ENCODE data around the gene GPR18. TPM values are rescaled to one million over a fixed set of nuclear protein-coding genes. Genes with fewer than 3 reads are reported as not detected.
"Not testable (repeated sequence)": the region's sequence is repeated elsewhere in the genome, so short reads cannot be mapped to it uniquely, and the experiment has no call there.

The GPR18 gene
- total RNA-seq, 4 donors from 2014 or later = not detected

DNA sequence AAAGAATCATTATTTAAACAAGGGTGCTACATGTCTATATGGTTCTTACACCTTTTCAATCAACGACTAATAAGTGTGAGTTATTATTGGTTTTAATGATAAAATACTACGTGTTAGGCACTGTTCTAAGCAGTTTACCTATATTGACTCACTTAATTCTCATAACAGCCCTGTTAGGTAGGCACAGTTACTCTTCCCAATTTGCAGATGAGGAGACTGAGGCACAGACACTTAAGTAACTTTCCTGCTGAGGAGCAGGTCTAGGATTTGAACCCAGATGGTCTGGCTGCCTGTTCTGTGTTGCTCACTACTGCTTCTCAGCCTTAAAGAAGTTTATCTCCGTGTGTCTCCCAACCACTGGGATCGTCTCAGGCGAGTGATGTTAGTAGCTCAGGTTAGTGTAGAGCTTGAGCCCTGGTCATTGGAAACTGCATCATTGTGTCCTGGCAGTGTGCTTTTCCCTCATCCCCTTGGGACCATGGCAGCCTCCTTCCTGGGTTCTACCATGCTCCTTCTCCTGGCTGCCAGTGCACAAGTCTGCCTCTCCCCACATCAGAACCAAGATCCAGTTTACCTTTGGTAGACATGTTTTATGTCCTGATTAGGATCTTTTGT is 46.7 kb downstream of the GPR18 start:
- Histone ChIP-seq H3K9me3 (no peaks in the 10 kb centered on the region), H3K27me3 (no peaks in the 10 kb centered on the region), H3K4me3 (no peak overlapping the region), H3K36me3 (peaks cover 0 to 13% (median 3%) of the 10 kb centered on the region in 3 donors), H3K27ac (no peak overlapping the region), H3K4me1 (peaks cover 0 to 17% (median 11%) of the 10 kb centered on the region in 4 donors)
- TF ChIP-seq POLR2A (IDR thresholded peaks at IDR 0.05) (no peak), EP300 (IDR thresholded peaks at IDR 0.05) (no peak)
- TF ChIP-seq, protein P1, sequence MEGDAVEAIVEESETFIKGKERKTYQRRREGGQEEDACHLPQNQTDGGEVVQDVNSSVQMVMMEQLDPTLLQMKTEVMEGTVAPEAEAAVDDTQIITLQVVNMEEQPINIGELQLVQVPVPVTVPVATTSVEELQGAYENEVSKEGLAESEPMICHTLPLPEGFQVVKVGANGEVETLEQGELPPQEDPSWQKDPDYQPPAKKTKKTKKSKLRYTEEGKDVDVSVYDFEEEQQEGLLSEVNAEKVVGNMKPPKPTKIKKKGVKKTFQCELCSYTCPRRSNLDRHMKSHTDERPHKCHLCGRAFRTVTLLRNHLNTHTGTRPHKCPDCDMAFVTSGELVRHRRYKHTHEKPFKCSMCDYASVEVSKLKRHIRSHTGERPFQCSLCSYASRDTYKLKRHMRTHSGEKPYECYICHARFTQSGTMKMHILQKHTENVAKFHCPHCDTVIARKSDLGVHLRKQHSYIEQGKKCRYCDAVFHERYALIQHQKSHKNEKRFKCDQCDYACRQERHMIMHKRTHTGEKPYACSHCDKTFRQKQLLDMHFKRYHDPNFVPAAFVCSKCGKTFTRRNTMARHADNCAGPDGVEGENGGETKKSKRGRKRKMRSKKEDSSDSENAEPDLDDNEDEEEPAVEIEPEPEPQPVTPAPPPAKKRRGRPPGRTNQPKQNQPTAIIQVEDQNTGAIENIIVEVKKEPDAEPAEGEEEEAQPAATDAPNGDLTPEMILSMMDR (IDR thresholded peaks at IDR 0.05) = no peak
- 94 to 98% methylated on average over 5 of the region's 5 CpGs for WGBS, 2 donors
- DNase-seq (ENCODE audit: low spot score in 2 of 2) = no peak

DNA sequence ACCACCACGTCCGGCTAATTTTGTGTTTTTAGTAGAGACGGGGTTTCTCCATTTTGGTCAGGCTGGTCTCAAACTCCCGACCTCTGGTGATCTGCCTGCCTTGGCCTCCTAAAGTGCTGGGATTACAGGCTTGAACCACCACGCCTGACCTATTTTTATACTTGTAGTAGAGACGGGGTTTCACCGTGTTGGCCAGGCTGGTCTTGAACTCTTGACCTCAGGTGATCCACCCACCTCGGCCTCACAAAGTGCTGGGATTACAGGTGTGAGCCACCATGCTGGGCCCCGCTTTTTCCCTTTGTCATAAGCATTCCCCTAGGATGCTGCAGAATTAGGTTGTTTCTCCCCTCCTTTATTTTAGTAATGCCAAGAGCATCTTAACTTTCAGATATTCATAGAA is 47.6 kb downstream of the GPR18 start:
- H3K4me3 ChIP-seq; H3K9me3 ChIP-seq; DNase-seq (ENCODE audit: low spot score in 2 of 2); H3K27me3 ChIP-seq; H3K27ac ChIP-seq: not testable (repeated sequence)
- WGBS, 2 donors = 89 to 94% methylated on average over 9 of the region's 9 CpGs
- Histone ChIP-seq H3K4me1 (peaks cover 0 to 19% (median 11%) of the 10 kb centered on the region in 4 donors), H3K36me3 (peaks cover 0 to 20% (median 2%) of the 10 kb centered on the region in 3 donors)

- H3K36me3 ChIP-seq = peaks cover 0 to 26% (median 0%) of the 10 kb centered on the region in 3 donors
- H3K27me3 ChIP-seq = no peaks in the 10 kb centered on the region
- DNase-seq (ENCODE audit: low spot score in 2 of 2) = no peak
- TF ChIP-seq POLR2A (IDR thresholded peaks at IDR 0.05) (no peak), EP300 (IDR thresholded peaks at IDR 0.05) (no peak)
- TF ChIP-seq, protein P1 (IDR thresholded peaks at IDR 0.05) = no peak
- WGBS, 2 donors = 72 to 81% methylated on average over 8 of the region's 8 CpGs
- no peaks in the 10 kb centered on the region for H3K9me3 ChIP-seq
- H3K4me1 ChIP-seq = peaks cover 0 to 10% (median 2%) of the 10 kb centered on the region in 4 donors
- H3K27ac ChIP-seq = no peak overlapping the region
- no peak overlapping the region for H3K4me3 ChIP-seq
Observed at GRCh38 chr13:99208845-99209527, 49.2 kb downstream of the GPR18 start.

DNA sequence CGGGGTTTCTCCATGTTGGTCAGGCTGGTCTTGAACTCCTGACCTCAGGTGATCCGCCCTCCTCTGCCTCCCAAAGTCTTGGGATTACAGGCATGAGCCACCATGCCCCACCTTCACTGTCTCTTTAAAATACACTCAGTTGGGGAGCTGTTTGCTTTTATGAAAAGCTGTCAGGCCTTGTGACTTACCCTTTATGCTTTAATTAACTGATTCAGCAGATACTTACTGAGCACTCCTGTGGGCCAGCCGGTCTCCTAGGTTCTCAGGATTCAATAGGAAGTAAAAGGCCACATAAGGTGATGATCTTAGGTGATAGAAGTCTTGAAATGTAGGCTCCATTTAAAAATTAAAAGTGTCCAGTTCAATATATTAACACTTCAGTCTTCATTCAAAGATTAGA is 50.0 kb downstream of the GPR18 start:
- DNase-seq (ENCODE audit: low spot score in 2 of 2) = no peak
- no peaks in the 10 kb centered on the region for H3K27me3 ChIP-seq
- H3K4me1 ChIP-seq = peaks cover 0 to 8% (median 4%) of the 10 kb centered on the region in 4 donors
- no peak overlapping the region for H3K27ac ChIP-seq
- H3K4me3 ChIP-seq = no peak overlapping the region
- H3K36me3 ChIP-seq = peaks cover 0 to 26% (median 0%) of the 10 kb centered on the region in 3 donors
- TF ChIP-seq EP300 (IDR thresholded peaks at IDR 0.05) = no peak
- TF ChIP-seq, protein P1 (IDR thresholded peaks at IDR 0.05) = no peak
- TF ChIP-seq POLR2A (IDR thresholded peaks at IDR 0.05) = no peak
- H3K9me3 ChIP-seq = no peaks in the 10 kb centered on the region
- WGBS, 2 donors = 89 to 97% methylated on average over 3 of the region's 3 CpGs

DNA sequence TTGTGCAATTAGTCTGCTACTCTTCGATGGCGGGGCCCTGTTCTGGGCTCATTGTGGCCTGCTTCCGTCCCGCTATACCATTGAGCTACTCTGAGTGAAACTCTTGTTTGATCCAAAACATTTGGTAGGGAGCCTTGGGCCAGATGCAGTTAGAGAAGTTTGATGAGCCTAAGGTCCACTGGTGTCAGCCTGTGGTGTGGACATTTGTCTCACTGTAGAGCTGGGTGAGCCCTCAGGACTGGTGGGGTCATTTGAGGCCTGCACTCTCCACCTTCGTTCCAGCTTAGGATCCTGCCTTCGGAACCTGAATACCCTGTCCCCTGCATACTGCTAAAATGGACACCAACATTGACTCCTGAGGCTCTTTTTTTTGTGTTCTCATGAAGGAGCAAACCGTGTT is 50.7 kb downstream of the GPR18 start:
- H3K36me3 ChIP-seq = peaks cover 0 to 26% (median 0%) of the 10 kb centered on the region in 3 donors
- no peaks in the 10 kb centered on the region for H3K9me3 ChIP-seq
- no peak for TF ChIP-seq EP300 (IDR thresholded peaks at IDR 0.05)
- no peak for TF ChIP-seq POLR2A (IDR thresholded peaks at IDR 0.05)
- TF ChIP-seq, protein P1 (IDR thresholded peaks at IDR 0.05) = no peak
- peaks cover 0 to 12% (median 6%) of the 10 kb centered on the region in 4 donors for H3K4me1 ChIP-seq
- 90 to 93% methylated on average over 7 of the region's 7 CpGs for WGBS, 2 donors
- H3K4me3 ChIP-seq = no peak overlapping the region
- H3K27ac ChIP-seq = no peak overlapping the region
- no peak for DNase-seq (ENCODE audit: low spot score in 2 of 2)
- H3K27me3 ChIP-seq = no peaks in the 10 kb centered on the region
